ENCODE data around the gene OGA.

Gene OGA

GRCh38 chr10:101829561-101830315, 11.5 kb upstream of the OGA start:
- intact Hi-C loops (cut with DNase I; ENCODE audit: low total_unique reads) = no loop called here
- Histone ChIP-seq H3K4me1 (peaks cover 0 to 27% (median 19%) of the 10 kb centered on the region in 4 donors), H3K27ac (peak overlapping the region; percentile 32 to 57), H3K27me3 (no peaks in the 10 kb centered on the region), H3K36me3 (no peaks in the 10 kb centered on the region), H3K9me3 (no peaks in the 10 kb centered on the region), H3K4me3 (peak overlapping the region; percentile 49 to 64)
- no peak for TF ChIP-seq CTCF (IDR thresholded peaks at IDR 0.05)
- DNase-seq = no peak

GRCh38 chr10:101828766-101829551, 10.7 kb upstream of the OGA start:
- no peak overlapping the region for H3K27ac ChIP-seq
- H3K27me3 ChIP-seq = no peaks in the 10 kb centered on the region
- intact Hi-C loops (cut with DNase I; ENCODE audit: low total_unique reads) = no loop called here
- no peak for TF ChIP-seq CTCF (IDR thresholded peaks at IDR 0.05)
- peaks cover 0 to 27% (median 19%) of the 10 kb centered on the region in 4 donors for H3K4me1 ChIP-seq
- DNase-seq = no peak
- H3K4me3 ChIP-seq = peak overlapping the region in 1 of 2 donors; percentile 64
- H3K9me3 ChIP-seq = no peaks in the 10 kb centered on the region
- no peaks in the 10 kb centered on the region for H3K36me3 ChIP-seq

- H3K4me1 ChIP-seq = peaks cover 0 to 27% (median 19%) of the 10 kb centered on the region in 4 donors
- H3K27me3 ChIP-seq = no peaks in the 10 kb centered on the region
- H3K27ac ChIP-seq = no peak overlapping the region
- no peaks in the 10 kb centered on the region for H3K36me3 ChIP-seq
- DNase-seq = no peak
- H3K9me3 ChIP-seq = no peaks in the 10 kb centered on the region
- TF ChIP-seq CTCF (IDR thresholded peaks at IDR 0.05) = no peak
- intact Hi-C loops (cut with DNase I; ENCODE audit: low total_unique reads) = no loop called here
- H3K4me3 ChIP-seq = no peak overlapping the region
These were observed 9.8 kb upstream of the OGA start for GRCh38 chr10:101827919-101828600.

GRCh38 chr10:101826852-101827434, 8.7 kb upstream of the OGA start:
- Histone ChIP-seq H3K36me3 (no peaks in the 10 kb centered on the region), H3K4me1 (peaks cover 0 to 27% (median 19%) of the 10 kb centered on the region in 4 donors), H3K9me3 (no peaks in the 10 kb centered on the region), H3K4me3 (no peak overlapping the region), H3K27ac (no peak overlapping the region), H3K27me3 (no peaks in the 10 kb centered on the region)
- intact Hi-C loops (cut with DNase I; ENCODE audit: low total_unique reads) = no loop called here
- no peak for DNase-seq
- no peak for TF ChIP-seq CTCF (IDR thresholded peaks at IDR 0.05)

- TF ChIP-seq CTCF (IDR thresholded peaks at IDR 0.05) = no peak
- DNase-seq = no peak
- Histone ChIP-seq H3K27me3 (no peaks in the 10 kb centered on the region), H3K4me3 (no peak overlapping the region), H3K4me1 (peaks cover 0 to 7% (median 4%) of the 10 kb centered on the region in 4 donors), H3K27ac (no peak overlapping the region), H3K36me3 (no peaks in the 10 kb centered on the region), H3K9me3 (no peaks in the 10 kb centered on the region)
- intact Hi-C loops (cut with DNase I; ENCODE audit: low total_unique reads) = no loop called here
These were observed 6.5 kb upstream of the OGA start for GRCh38 chr10:101824736-101825135.

Data from tibial artery (tissue), 4 donors.